Stimulated activated naive CD8-positive, alpha-beta T cell treated with anti-CD3 and anti-CD28 coated beads, Interleukin-15, Interleukin-2, amounts not matched to agents 100 U/mL and 50 U/mL, for 24 hours (primary cell): ENCODE measurements around the gene PAGE4.

ENCODE experiments used
- ATAC-seq: fragments of 150-1000 bp; cut with Tn5 transposase; one replicate; pipeline ENCODE4 v1.10.0; 2021
- DNase-seq: peaks from one replicate; pipeline ENCODE4 v3.0.0; 2021

Gene PAGE4

GRCh38 chrX:49876750-49877149, 47.6 kb downstream of the PAGE4 start:
- ATAC-seq = no peak
- peak; percentile 6 for DNase-seq

- DNase-seq = no peak
Observed at GRCh38 chrX:49877397-49878101, 48.4 kb downstream of the PAGE4 start.

GRCh38 chrX:49878128-49878833, 49.2 kb downstream of the PAGE4 start:
- no peak for DNase-seq

More at GRCh38 chrX:49877397-49878101, 48.4 kb downstream of the PAGE4 start:
- no peak for ATAC-seq

GRCh38 chrX:49878834-49879655, 49.9 kb downstream of the PAGE4 start, which contains the start of gene USP27X:
Gene USP27X (plus strand): TSS chrX:49879484. CDS start chrX:49880308, 824 bp downstream.
- peak; percentile 87 for ATAC-seq

More at GRCh38 chrX:49878128-49878833, 49.2 kb downstream of the PAGE4 start:
- no peak for ATAC-seq

GRCh38 chrX:49879656-49880277, 50.7 kb downstream of the PAGE4 start:
- ATAC-seq (peak; percentile 28), DNase-seq (no peak)

More at GRCh38 chrX:49878834-49879655, 49.9 kb downstream of the PAGE4 start, which contains the start of gene USP27X:
- peak; percentile 66 for DNase-seq

GRCh38 chrX:49880668-49881067, 51.6 kb downstream of the PAGE4 start:
- DNase-seq (no peak), ATAC-seq (no peak)
